Measurements from ENCODE around the gene STMN1. TPM values are rescaled to one million over a fixed set of nuclear protein-coding genes. Genes with fewer than 3 reads are reported as not detected.

The STMN1 gene
- total and polyA plus RNA-seq, 2 of the 8 experiments (the other 6 are each of a cell fraction or from before 2014, with no cell fraction given), result 116 to 564 TPM

GRCh38 chr1:25854554-25854953 lies 51.7 kb downstream of the STMN1 start:
- H3K4me2 ChIP-seq (ENCODE audit: insufficient read depth in 1 of 2, low read depth in 2 of 2, low read length in 2 of 2), result no peak overlapping the region
- no peak overlapping the region for H3K56ac ChIP-seq (replicated peaks; ENCODE audit: insufficient read length, low read depth, low read length)
- H2AK5ac ChIP-seq (ENCODE audit: low read depth, low read length), result no peak overlapping the region
- H3K36me3 ChIP-seq (ENCODE audit: control insufficient read depth in 2 of 4, insufficient read depth in 4 of 4, low read length in 3 of 4), result no peaks in the 10 kb centered on the region; a peak in 1 of 8 replicates
- H2BK12ac ChIP-seq (ENCODE audit: low read depth, low read length), result no peak overlapping the region
- H3K27ac ChIP-seq (ENCODE audit: low read depth, low read length), result no peak overlapping the region
- no peak overlapping the region for H3K4ac ChIP-seq (replicated peaks; ENCODE audit: insufficient read length, low read depth, low read length)
- no peak overlapping the region for H3K23ac ChIP-seq (ENCODE audit: insufficient read length)
- H4K8ac ChIP-seq (ENCODE audit: extremely low read depth, insufficient read depth, low read length), result no peak overlapping the region
- H3K4me1 ChIP-seq (replicated peaks in 1 of 4; ENCODE audit: control insufficient read depth in 3 of 4, insufficient read depth in 4 of 4, low read length in 3 of 4), result no peaks in the 10 kb centered on the region; a peak in 2 of 7 replicates
- no peak overlapping the region for H2BK15ac ChIP-seq (ENCODE audit: low read length)
- H2AFZ ChIP-seq (ENCODE audit: low read length), result no peak overlapping the region
- H3K79me2 ChIP-seq (ENCODE audit: control insufficient read depth in 1 of 2, insufficient read depth in 2 of 2, low read length in 2 of 2), result peaks cover 6 to 82% of the 10 kb centered on the region in 2 experiments; a peak in 3 of 4 replicates
- no peak overlapping the region for H2BK20ac ChIP-seq (ENCODE audit: low read length)
- H4K20me1 ChIP-seq (replicated peaks in 1 of 2; ENCODE audit: control insufficient read depth in 1 of 2, insufficient read depth in 2 of 2, low read length in 2 of 2), result peaks cover 0 to 3% of the 10 kb centered on the region in 2 experiments
- POLR2A ChIA-PET (ENCODE audit: partially characterized antibody), result interaction anchor here (1.3 to 2.1 kb wide), 3 partner anchors 9 to 20 kb away, joined by 4 to 7 read pairs (median 6); partner anchors contain the start of gene PAQR7
- no peak overlapping the region for H2BK120ac ChIP-seq (replicated peaks; ENCODE audit: low read depth, low read length)
- H3K9ac ChIP-seq (replicated peaks in 1 of 4; ENCODE audit: extremely low read depth in 1 of 4, low read depth in 3 of 4, low read length in 3 of 4), result no peak overlapping the region
- peaks cover 11% of the 10 kb centered on the region for H3K23me2 ChIP-seq (ENCODE audit: low read depth, low read length)
- FAIRE-seq, result no peak
- 86% methylated on average over 2 of the region's 2 CpGs; no CpG with 5 or more reads in 1 of the 2 experiments for whole genome bisulfite sequencing, 2 experiments (ENCODE audit: extremely low coverage in 1 of 2, insufficient coverage in 1 of 2, insufficient read length in 1 of 2, insufficient replicate concordance in 2 of 2, low coverage in 1 of 2, low lambda C conversion rate in 2 of 2, missing lambda C conversion rate in 1 of 2)
- TF ChIP-seq SAP30 (IDR thresholded peaks at IDR 0.05; ENCODE audit: insufficient read depth, insufficient replicate concordance, low read length), result no peak
- CTCF ChIA-PET (ENCODE audit: partially characterized antibody), result interaction anchor here (0.6 to 2.1 kb wide), 3 partner anchors 13 to 284 kb away, joined by 3 to 7 read pairs (median 3); no protein-coding TSS in a partner anchor
- no peak overlapping the region for H3K18ac ChIP-seq (ENCODE audit: extremely low read depth, low read length)
- no peak overlapping the region for H2BK5ac ChIP-seq (ENCODE audit: low read depth, low read length)
- H3K14ac ChIP-seq (ENCODE audit: insufficient read length), result no peak overlapping the region
- no peak overlapping the region for H4K91ac ChIP-seq (replicated peaks; ENCODE audit: insufficient read length, low read length)
- no peak for DNase-seq (ENCODE audit: low read depth in 1 of 2, low spot score in 2 of 2)
- H4K5ac ChIP-seq (ENCODE audit: insufficient read length, low read depth, low read length), result no peak overlapping the region
- H3K79me1 ChIP-seq (ENCODE audit: low read depth, low read length), result peaks cover 5% of the 10 kb centered on the region
- no peaks in the 10 kb centered on the region for H3K27me3 ChIP-seq (replicated peaks in 1 of 4; ENCODE audit: control insufficient read depth in 3 of 4, extremely low read depth in 1 of 4, insufficient read depth in 3 of 4, low read length in 3 of 4)
- H3K9me3 ChIP-seq (ENCODE audit: insufficient read depth in 2 of 2, low read depth in 1 of 2, low read length in 1 of 2), result no peaks in the 10 kb centered on the region
- H3K4me3 ChIP-seq (ENCODE audit: extremely low read depth in 1 of 4, insufficient read depth in 2 of 4, low read depth in 3 of 4, low read length in 4 of 4), result no peak overlapping the region

Small RNA genes lying within 50 kb of the gene (microRNA-seq; reads per million reads assigned to microRNA genes)
- 0.23 to 0.81 reads per million in 2 experiments for gene MIR3917 (ENCODE audit: borderline microRNAs expressed in 2 of 2, borderline number of aligned reads in 2 of 2, borderline replicate concordance in 1 of 2)

Small RNA genes lying within 50 kb of the gene (small RNA-seq; reads per million reads assigned to genes)
- not detected for gene AL033528.1 (ENCODE audit: insufficient read depth)
- gene RF00019 (ENCODE audit: insufficient read depth), result not detected
- not detected for gene SNRPFP2 (ENCODE audit: insufficient read depth)

Other genes with a start within 250 kb of the STMN1 start
- 77.4 and 77.6 TPM in 2 replicates for gene SELENON, start 106.2 kb downstream of the STMN1 start, total RNA-seq (2021; fragmentation: NEBNext Ultra II Directional; extraction: Animal tissue kit (Norgen Biotek cat#: 25700))
- 43.0 and 67.3 TPM in 2 replicates for gene SELENON, start 106.2 kb downstream of the STMN1 start, polyA plus RNA-seq (2011; rRNA removed)
- gene MTFR1L, start 86.5 kb downstream of the STMN1 start, total RNA-seq (2021; fragmentation: NEBNext Ultra II Directional; extraction: Animal tissue kit (Norgen Biotek cat#: 25700)), result 20.8 and 23.1 TPM in 2 replicates
- gene MTFR1L, start 86.5 kb downstream of the STMN1 start, polyA plus RNA-seq (2011; rRNA removed), result 23.1 and 39.9 TPM in 2 replicates
- 22.9 and 23.2 TPM in 2 replicates for gene AUNIP, start 47.0 kb downstream of the STMN1 start, total RNA-seq (2021; fragmentation: NEBNext Ultra II Directional; extraction: Animal tissue kit (Norgen Biotek cat#: 25700))
- gene AUNIP, start 47.0 kb downstream of the STMN1 start, polyA plus RNA-seq (2011; rRNA removed), result 15.4 and 18.6 TPM in 2 replicates
- 7.3 and 7.7 TPM in 2 replicates for gene PAQR7, start 30.7 kb downstream of the STMN1 start, total RNA-seq (2021; fragmentation: NEBNext Ultra II Directional; extraction: Animal tissue kit (Norgen Biotek cat#: 25700))
- 7.4 and 9.0 TPM in 2 replicates for gene PAQR7, start 30.7 kb downstream of the STMN1 start, polyA plus RNA-seq (2011; rRNA removed)
- 7.6 and 9.3 TPM in 2 replicates for gene PAFAH2, start 91.6 kb upstream of the STMN1 start, total RNA-seq (2021; fragmentation: NEBNext Ultra II Directional; extraction: Animal tissue kit (Norgen Biotek cat#: 25700))
- 7.7 and 15.6 TPM in 2 replicates for gene PAFAH2, start 91.6 kb upstream of the STMN1 start, polyA plus RNA-seq (2011; rRNA removed)
- 1.2 and 1.3 TPM in 2 replicates for gene EXTL1, start 115.4 kb upstream of the STMN1 start, total RNA-seq (2021; fragmentation: NEBNext Ultra II Directional; extraction: Animal tissue kit (Norgen Biotek cat#: 25700))
- gene EXTL1, start 115.4 kb upstream of the STMN1 start, polyA plus RNA-seq (2011; rRNA removed), result 0.89 and 2.0 TPM in 2 replicates
- gene SLC30A2, start 139.7 kb upstream of the STMN1 start, total RNA-seq (2021; fragmentation: NEBNext Ultra II Directional; extraction: Animal tissue kit (Norgen Biotek cat#: 25700)), result 0.19 TPM in 1 of 2 replicates, not detected in the other
- 0.76 and 0.78 TPM in 2 replicates for gene SLC30A2, start 139.7 kb upstream of the STMN1 start, polyA plus RNA-seq (2011; rRNA removed)
- gene TRIM63, start 161.2 kb upstream of the STMN1 start, total RNA-seq (2021; fragmentation: NEBNext Ultra II Directional; extraction: Animal tissue kit (Norgen Biotek cat#: 25700)), result not detected in 2 replicates
- gene TRIM63, start 161.2 kb upstream of the STMN1 start, polyA plus RNA-seq (2011; rRNA removed), result not detected in 2 replicates
- 4.5 and 5.2 TPM in 2 replicates for gene PDIK1L, start 205.4 kb upstream of the STMN1 start, total RNA-seq (2021; fragmentation: NEBNext Ultra II Directional; extraction: Animal tissue kit (Norgen Biotek cat#: 25700))
- gene PDIK1L, start 205.4 kb upstream of the STMN1 start, polyA plus RNA-seq (2011; rRNA removed), result 0.83 and 0.95 TPM in 2 replicates

All from H1 (cell line).